Measurements from ENCODE around the gene DMAC2. TPM values are rescaled to one million over a fixed set of nuclear protein-coding genes. Genes with fewer than 3 reads are reported as not detected.

Gene DMAC2
- total and polyA plus RNA-seq, 2 of the 13 experiments (the other 11 are each of a cell fraction or from before 2014, with no cell fraction given) = 39.0 to 66.0 TPM

GRCh38 chr19:41439441-41440222, at the start of gene DMAC2 (continued):
- TF ChIP-seq, protein P1, sequence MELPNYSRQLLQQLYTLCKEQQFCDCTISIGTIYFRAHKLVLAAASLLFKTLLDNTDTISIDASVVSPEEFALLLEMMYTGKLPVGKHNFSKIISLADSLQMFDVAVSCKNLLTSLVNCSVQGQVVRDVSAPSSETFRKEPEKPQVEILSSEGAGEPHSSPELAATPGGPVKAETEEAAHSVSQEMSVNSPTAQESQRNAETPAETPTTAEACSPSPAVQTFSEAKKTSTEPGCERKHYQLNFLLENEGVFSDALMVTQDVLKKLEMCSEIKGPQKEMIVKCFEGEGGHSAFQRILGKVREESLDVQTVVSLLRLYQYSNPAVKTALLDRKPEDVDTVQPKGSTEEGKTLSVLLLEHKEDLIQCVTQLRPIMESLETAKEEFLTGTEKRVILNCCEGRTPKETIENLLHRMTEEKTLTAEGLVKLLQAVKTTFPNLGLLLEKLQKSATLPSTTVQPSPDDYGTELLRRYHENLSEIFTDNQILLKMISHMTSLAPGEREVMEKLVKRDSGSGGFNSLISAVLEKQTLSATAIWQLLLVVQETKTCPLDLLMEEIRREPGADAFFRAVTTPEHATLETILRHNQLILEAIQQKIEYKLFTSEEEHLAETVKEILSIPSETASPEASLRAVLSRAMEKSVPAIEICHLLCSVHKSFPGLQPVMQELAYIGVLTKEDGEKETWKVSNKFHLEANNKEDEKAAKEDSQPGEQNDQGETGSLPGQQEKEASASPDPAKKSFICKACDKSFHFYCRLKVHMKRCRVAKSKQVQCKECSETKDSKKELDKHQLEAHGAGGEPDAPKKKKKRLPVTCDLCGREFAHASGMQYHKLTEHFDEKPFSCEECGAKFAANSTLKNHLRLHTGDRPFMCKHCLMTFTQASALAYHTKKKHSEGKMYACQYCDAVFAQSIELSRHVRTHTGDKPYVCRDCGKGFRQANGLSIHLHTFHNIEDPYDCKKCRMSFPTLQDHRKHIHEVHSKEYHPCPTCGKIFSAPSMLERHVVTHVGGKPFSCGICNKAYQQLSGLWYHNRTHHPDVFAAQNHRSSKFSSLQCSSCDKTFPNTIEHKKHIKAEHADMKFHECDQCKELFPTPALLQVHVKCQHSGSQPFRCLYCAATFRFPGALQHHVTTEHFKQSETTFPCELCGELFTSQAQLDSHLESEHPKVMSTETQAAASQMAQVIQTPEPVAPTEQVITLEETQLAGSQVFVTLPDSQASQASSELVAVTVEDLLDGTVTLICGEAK (IDR thresholded peaks at IDR 0.05) = no peak
- TF ChIP-seq, protein P1 (CRISPR knock-in tag; IDR thresholded peaks at IDR 0.05) = peak; percentile 55; the same call in 1 of the 2 replicates
- TF ChIP-seq MAZ (IDR thresholded peaks at IDR 0.05; ENCODE audit: borderline replicate concordance, low read depth, low read length) (no peak), MAZ (CRISPR knock-in tag; IDR thresholded peaks at IDR 0.05; ENCODE audit: low read depth) (peak; percentile 76), KMT2A (CRISPR knock-in tag; IDR thresholded peaks at IDR 0.05) (peak; percentile 50; the same call in 1 of the 2 replicates), ZNF788 (CRISPR knock-in tag; IDR thresholded peaks at IDR 0.05; ENCODE audit: borderline replicate concordance) (peak; percentile 30; the same call in 1 of the 2 replicates), POLR2AphosphoS5 (IDR thresholded peaks at IDR 0.05; ENCODE audit: low read depth, low read length) (peak; percentile 93), ZNF572 (CRISPR knock-in tag; IDR thresholded peaks at IDR 0.05) (no peak), KLF9 (CRISPR knock-in tag; IDR thresholded peaks at IDR 0.05; ENCODE audit: low read depth) (no peak), ZFP1 (CRISPR knock-in tag; IDR thresholded peaks at IDR 0.05) (peak; percentile 53; the same call in 1 of the 2 replicates), STAG1 (CRISPR knock-in tag; IDR thresholded peaks at IDR 0.05) (peak; percentile 47), ETS1 (CRISPR knock-in tag; IDR thresholded peaks at IDR 0.05) (no peak), ZNF614 (CRISPR knock-in tag; IDR thresholded peaks at IDR 0.05; ENCODE audit: borderline replicate concordance) (peak; percentile 91), ZFP36L1 (CRISPR knock-in tag; IDR thresholded peaks at IDR 0.05) (peak; percentile 89), ATF7 (IDR thresholded peaks at IDR 0.05) (no peak), ATF7 (CRISPR knock-in tag; IDR thresholded peaks at IDR 0.05) (peak; percentile 51; the same call in 1 of the 2 replicates), KLF11 (CRISPR knock-in tag; IDR thresholded peaks at IDR 0.05) (0 out of 2 replicates have a peak, but pooled peaks have one; percentile 30), MTA1 (CRISPR knock-in tag; IDR thresholded peaks at IDR 0.05; ENCODE audit: borderline replicate concordance) (0 out of 2 replicates have a peak, but pooled peaks have one; percentile 35), ZFP41 (CRISPR knock-in tag; IDR thresholded peaks at IDR 0.05; ENCODE audit: borderline replicate concordance) (peak; percentile 20; the same call in 1 of the 2 replicates), MAFK (conservative IDR thresholded peaks at IDR 0.05 in 1 of 2, IDR thresholded peaks at IDR 0.05 in 1 of 2; ENCODE audit: low read length in 2 of 2) (no peak)
- TF ChIP-seq, protein P2, sequence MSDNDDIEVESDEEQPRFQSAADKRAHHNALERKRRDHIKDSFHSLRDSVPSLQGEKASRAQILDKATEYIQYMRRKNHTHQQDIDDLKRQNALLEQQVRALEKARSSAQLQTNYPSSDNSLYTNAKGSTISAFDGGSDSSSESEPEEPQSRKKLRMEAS (IDR thresholded peaks at IDR 0.05) = peak; percentile 67; the same call in 1 of the 2 replicates

Measured in HepG2 (cell line).